Stomach (tissue), 9 donors: ENCODE results near the gene KCNN3. TPM values are rescaled to one million over a fixed set of nuclear protein-coding genes. Genes with fewer than 3 reads are reported as not detected.

ENCODE experiments used
- DNase-seq, 2 donors: peaks; one replicate each; pipeline versions ENCODE4 v3.0.0 to v3.0.0-alpha.2; 2013 to 2019
- H3K27ac ChIP-seq, 5 donors: fragments of 200-600 bp in 4 of 5; sonication (generic) in 4 of 5; one replicate each; pipeline ENCODE4 v1.5.1; 2013 to 2019; ENCODE audit warnings: mild to moderate bottlenecking in 1 of 5, moderate library complexity in 1 of 5
- H3K27me3 ChIP-seq, 3 donors: fragments of 200-600 bp; sonication (generic); one replicate each; pipeline ENCODE4 v1.5.1; 2017 to 2019; ENCODE audit warnings: mixed run types in 1 of 3
- H3K36me3 ChIP-seq, 4 donors: fragments of 200-600 bp; sonication (generic); 1 replicate in 3 of 4; 2 replicates in 1 of 4; pipeline ENCODE4 v1.5.1; 2016 to 2019
- H3K4me1 ChIP-seq, 4 donors: fragments of 200-600 bp; sonication (generic); one replicate each; pipeline ENCODE4 v1.5.1; 2016 to 2019
- H3K4me3 ChIP-seq, 4 donors: fragments of 200-600 bp; sonication (generic) in 3 of 4; one replicate each; pipeline ENCODE4 v1.5.1; 2016 to 2019; ENCODE audit warnings: mild to moderate bottlenecking in 1 of 4
- H3K9me3 ChIP-seq, 4 donors: fragments of 200-600 bp; sonication (generic); one replicate each; pipeline ENCODE4 v1.5.1; 2016 to 2019
- EP300 ChIP-seq: sonication (generic); formaldehyde crosslinking; IDR thresholded peaks from one replicate; pipeline ENCODE4 v1.6.1; 2017; ENCODE audit warnings: antibody characterized with exemption
- POLR2A ChIP-seq, 4 donors: fragments of 450-650 bp; IDR thresholded peaks; one replicate each; pipeline ENCODE4 v1.6.1; 2016; ENCODE audit warnings: antibody characterized with exemption in 4 of 4, control low read depth in 2 of 4, mild to moderate bottlenecking in 1 of 4, moderate library complexity in 1 of 4
- POLR2AphosphoS5 ChIP-seq, 3 donors: sonication (generic); formaldehyde crosslinking; IDR thresholded peaks; one replicate each; pipeline ENCODE4 v1.6.1; 2016; ENCODE audit warnings: antibody characterized with exemption in 3 of 3
- WGBS, 5 donors: extraction: QIAGEN DNeasy Blood & Tissue Kit in 3 of 5; methylation state at CpG; one replicate each; pipeline versions ENCODE4 v1.1.5 to v1.1.7; 2013 to 2018; 5-methylcytosine and 5-hydroxymethylcytosine counted together
- intact Hi-C: fragments of 100-400 bp; cut with DNase I; formaldehyde crosslinking; loops from one replicate; pipeline ENCODE4 v1.15.1; 2023; ENCODE audit warnings: low total_unique reads
- polyA plus RNA-seq, 3 donors: library from polyadenylated mRNA; stranded (reverse); fragments of 200-250 nt; gene quantifications; one replicate each; pipeline ENCODE4 v1.2.3, GENCODE V29; 2013
- total RNA-seq, 5 donors: library from RNA; depleted of rRNA; stranded (reverse); fragments of >200 nt; gene quantifications; one replicate each; pipeline versions ENCODE4 v1.1.0 to v1.2.3, GENCODE V29; 2014 to 2016
- TF ChIP-seq, protein P1 (sequence below), 7 experiments: fragments of 450-650 bp in 4 of 7; fragments of 200-600 bp in 3 of 7; sonication (generic) in 3 of 7; IDR thresholded peaks; one replicate each; pipeline ENCODE4 v1.5.1; 2016 to 2019; ENCODE audit warnings: antibody characterized with exemption in 7 of 7, control low read depth in 2 of 7, mild to moderate bottlenecking in 1 of 7
- donor health status: healthy with polysubstance abuse.
- donor health status: Bipolar disorder and iron deficiency.
- donor health status: healthy.

Gene KCNN3
- total and polyA plus RNA-seq, 8 donors: 0.19 to 10.7 (median 2.3) TPM

GRCh38 chr1:154764181-154764580 lies 105.9 kb downstream of the KCNN3 start:
- H3K4me1 ChIP-seq: peaks cover 0 to 17% (median 8%) of the 10 kb centered on the region in 4 donors
- no peak overlapping the region for H3K4me3 ChIP-seq
- no peak overlapping the region for H3K27ac ChIP-seq
- intact Hi-C loops: no loop called here
- 95 to 100% (median 97%) methylated on average over 1 of the region's 1 CpG for WGBS, 5 donors
- no peak for DNase-seq
- H3K36me3 ChIP-seq: no peaks in the 10 kb centered on the region
- H3K27me3 ChIP-seq: peaks cover 0 to 50% (median 6%) of the 10 kb centered on the region in 3 donors
- no peaks in the 10 kb centered on the region for H3K9me3 ChIP-seq
- no peak for TF ChIP-seq POLR2AphosphoS5 (IDR thresholded peaks at IDR 0.05)
- TF ChIP-seq EP300: no peak
- TF ChIP-seq, protein P1, sequence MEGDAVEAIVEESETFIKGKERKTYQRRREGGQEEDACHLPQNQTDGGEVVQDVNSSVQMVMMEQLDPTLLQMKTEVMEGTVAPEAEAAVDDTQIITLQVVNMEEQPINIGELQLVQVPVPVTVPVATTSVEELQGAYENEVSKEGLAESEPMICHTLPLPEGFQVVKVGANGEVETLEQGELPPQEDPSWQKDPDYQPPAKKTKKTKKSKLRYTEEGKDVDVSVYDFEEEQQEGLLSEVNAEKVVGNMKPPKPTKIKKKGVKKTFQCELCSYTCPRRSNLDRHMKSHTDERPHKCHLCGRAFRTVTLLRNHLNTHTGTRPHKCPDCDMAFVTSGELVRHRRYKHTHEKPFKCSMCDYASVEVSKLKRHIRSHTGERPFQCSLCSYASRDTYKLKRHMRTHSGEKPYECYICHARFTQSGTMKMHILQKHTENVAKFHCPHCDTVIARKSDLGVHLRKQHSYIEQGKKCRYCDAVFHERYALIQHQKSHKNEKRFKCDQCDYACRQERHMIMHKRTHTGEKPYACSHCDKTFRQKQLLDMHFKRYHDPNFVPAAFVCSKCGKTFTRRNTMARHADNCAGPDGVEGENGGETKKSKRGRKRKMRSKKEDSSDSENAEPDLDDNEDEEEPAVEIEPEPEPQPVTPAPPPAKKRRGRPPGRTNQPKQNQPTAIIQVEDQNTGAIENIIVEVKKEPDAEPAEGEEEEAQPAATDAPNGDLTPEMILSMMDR (IDR thresholded peaks at IDR 0.05): no peak
- TF ChIP-seq POLR2A (IDR thresholded peaks at IDR 0.05): no peak

GRCh38 chr1:154760469-154760933 lies 109.6 kb downstream of the KCNN3 start:
- H3K36me3 ChIP-seq: no peaks in the 10 kb centered on the region
- no peak overlapping the region for H3K27ac ChIP-seq
- peaks cover 0 to 42% (median 6%) of the 10 kb centered on the region in 3 donors for H3K27me3 ChIP-seq
- DNase-seq: peak; percentile 85 to 87
- H3K4me1 ChIP-seq: peaks cover 0 to 17% (median 8%) of the 10 kb centered on the region in 4 donors
- peak overlapping the region; percentile 34 to 50 (median 38) for H3K4me3 ChIP-seq
- no peaks in the 10 kb centered on the region for H3K9me3 ChIP-seq
- TF ChIP-seq POLR2AphosphoS5 (IDR thresholded peaks at IDR 0.05) (no peak), POLR2A (IDR thresholded peaks at IDR 0.05) (no peak), EP300 (no peak)
- TF ChIP-seq, protein P1 (IDR thresholded peaks at IDR 0.05): peak in 5 of 7 experiments; percentile 58 to 87 (median 73)
- intact Hi-C loops: no loop called here
- WGBS, 5 donors: 3 to 19% (median 4%) methylated on average over 23 to 54 of the region's 54 CpGs

GRCh38 chr1:154759793-154760192 lies 110.3 kb downstream of the KCNN3 start:
- Histone ChIP-seq H3K27me3 (peaks cover 0 to 35% (median 6%) of the 10 kb centered on the region in 3 donors), H3K27ac (no peak overlapping the region), H3K36me3 (no peaks in the 10 kb centered on the region), H3K4me3 (peak overlapping the region in 1 of 4 donors; percentile 50), H3K9me3 (no peaks in the 10 kb centered on the region), H3K4me1 (peaks cover 0 to 17% (median 8%) of the 10 kb centered on the region in 4 donors)
- intact Hi-C loops: no loop called here
- 93 to 96% (median 94%) methylated on average over 8 of the region's 8 CpGs for WGBS, 5 donors
- TF ChIP-seq POLR2AphosphoS5 (IDR thresholded peaks at IDR 0.05) (no peak), EP300 (no peak), POLR2A (IDR thresholded peaks at IDR 0.05) (no peak)
- TF ChIP-seq, protein P1 (IDR thresholded peaks at IDR 0.05): no peak
- DNase-seq: peak in 1 of 2 donors; percentile 9

- H3K4me3 ChIP-seq: no peak overlapping the region
- no peak overlapping the region for H3K27ac ChIP-seq
- no peaks in the 10 kb centered on the region for H3K36me3 ChIP-seq
- peaks cover 0 to 37% (median 6%) of the 10 kb centered on the region in 3 donors for H3K27me3 ChIP-seq
- no peaks in the 10 kb centered on the region for H3K9me3 ChIP-seq
- intact Hi-C loops: no loop called here
- peak; percentile 14 to 58 for DNase-seq
- 63 to 73% (median 66%) methylated on average over 7 of the region's 7 CpGs for WGBS, 5 donors
- peaks cover 0 to 17% (median 8%) of the 10 kb centered on the region in 4 donors for H3K4me1 ChIP-seq
- TF ChIP-seq POLR2AphosphoS5 (IDR thresholded peaks at IDR 0.05) (no peak), EP300 (no peak), POLR2A (IDR thresholded peaks at IDR 0.05) (no peak)
- TF ChIP-seq, protein P1 (IDR thresholded peaks at IDR 0.05): no peak
Measured at GRCh38 chr1:154759196-154759595, 110.9 kb downstream of the KCNN3 start.
